Smooth muscle cell (in vitro differentiated cells): ENCODE measurements around the gene OSBPL7. TPM values are rescaled to one million over a fixed set of nuclear protein-coding genes. Genes with fewer than 3 reads are reported as not detected.

Experiments
- DNase-seq: peaks from one replicate; lab custom pipeline; 2025; ENCODE audit not compliant: unreplicated experiment; lab: John Stamatoyannopoulos, UW
- H2AFZ ChIP-seq: fragments of 200-600 bp; sonication (generic); 2 replicates; pipeline ENCODE4 v1.6.0; 2016; ENCODE audit warnings: antibody characterized with exemption, low read depth, mild to moderate bottlenecking
- H3F3A ChIP-seq: fragments of 200-600 bp; sonication (generic); 2 replicates; pipeline ENCODE4 v1.6.0; 2017; ENCODE audit warnings: antibody characterized with exemption, low read depth
- H3K27ac ChIP-seq: fragments of 200-600 bp; sonication (generic); 2 replicates; pipeline ENCODE4 v1.5.1; 2016; ENCODE audit warnings: low read depth, mild to moderate bottlenecking
- H3K27me3 ChIP-seq: fragments of 200-600 bp; sonication (generic); 2 replicates; pipeline ENCODE4 v1.6.1; 2016; ENCODE audit warnings: low read depth, mild to moderate bottlenecking
- H3K36me3 ChIP-seq: fragments of 200-600 bp; sonication (generic); 2 replicates; pipeline ENCODE4 v1.5.1; 2016; ENCODE audit warnings: low read depth
- H3K4me1 ChIP-seq: fragments of 200-600 bp; sonication (generic); 2 replicates; pipeline ENCODE4 v1.5.1; 2016; ENCODE audit warnings: low read depth
- H3K4me2 ChIP-seq: fragments of 200-600 bp; sonication (generic); 2 replicates; pipeline ENCODE4 v1.6.0; 2016; ENCODE audit warnings: mild to moderate bottlenecking
- H3K4me3 ChIP-seq: fragments of 200-600 bp; sonication (generic); 2 replicates; pipeline ENCODE4 v1.5.1; 2016; ENCODE audit warnings: mild to moderate bottlenecking
- H3K79me2 ChIP-seq: fragments of 200-600 bp; sonication (generic); 2 replicates; pipeline ENCODE4 v1.6.0; 2016; ENCODE audit warnings: low read depth, mild to moderate bottlenecking
- H3K9ac ChIP-seq: fragments of 200-600 bp; sonication (generic); 2 replicates; pipeline ENCODE4 v1.6.0; 2016; ENCODE audit warnings: low read depth
- H3K9me3 ChIP-seq: fragments of 200-600 bp; sonication (generic); replicated peaks from 2 replicates; pipeline ENCODE4 v1.5.1; 2016; ENCODE audit warnings: low read depth
- H4K20me1 ChIP-seq: fragments of 200-600 bp; sonication (generic); 2 replicates; pipeline ENCODE4 v1.6.0; 2016; ENCODE audit warnings: low read depth
- CTCF ChIP-seq: fragments of 200-600 bp; sonication (generic); IDR thresholded peaks from 2 replicates; pipeline ENCODE4 v1.5.1; 2017; ENCODE audit warnings: borderline replicate concordance, mild to moderate bottlenecking, antibody characterized with exemption; ENCODE audit not compliant: insufficient read depth, poor library complexity, severe bottlenecking
- WGBS: methylation state at CpG from one replicate; pipeline ENCODE4 v1.1.7; 2016; ENCODE audit warnings: low lambda C conversion rate; 5-methylcytosine and 5-hydroxymethylcytosine counted together
- polyA plus RNA-seq: library from polyadenylated mRNA; unstranded; fragments of >200 nt; fragmentation: Nextera tagmentation; extraction: Ambion mirVana; gene quantifications from 2 replicates; pipeline ENCODE4 v1.2.1, GENCODE V29; 2016
- total RNA-seq: library from RNA; depleted of rRNA; stranded (reverse); fragments of >200 nt; gene quantifications from 2 replicates; pipeline ENCODE4 v1.2.3, GENCODE V29; 2014

The OSBPL7 gene
- total and polyA plus RNA-seq, 2 experiments from 2014 or later = 3.7 to 6.3 TPM

GRCh38 chr17:47847341-47848197, 26.0 kb upstream of the OSBPL7 start:
- no peak for DNase-seq
- Histone ChIP-seq H3K36me3 (no peaks in the 10 kb centered on the region), H3K27me3 (no peaks in the 10 kb centered on the region), H3K27ac (no peak overlapping the region), H3K4me2 (peak overlapping the region; percentile 93), H3K79me2 (peaks cover 47% of the 10 kb centered on the region), H4K20me1 (peaks cover 44% of the 10 kb centered on the region), H3K9ac (no peak overlapping the region), H3K4me3 (peak overlapping the region; percentile 34), H2AFZ (no peak overlapping the region), H3F3A (peaks cover 8% of the 10 kb centered on the region), H3K9me3 (no peaks in the 10 kb centered on the region), H3K4me1 (peaks cover 44% of the 10 kb centered on the region)
- peak; percentile 38 for TF ChIP-seq CTCF
- WGBS = 22% methylated on average over 68 of the region's 71 CpGs

GRCh38 chr17:47846716-47847340, 25.2 kb upstream of the OSBPL7 start:
- Histone ChIP-seq H3K4me1 (peaks cover 38% of the 10 kb centered on the region), H3K27ac (no peak overlapping the region), H3K9ac (no peak overlapping the region), H3F3A (peaks cover 12% of the 10 kb centered on the region), H3K36me3 (no peaks in the 10 kb centered on the region), H3K9me3 (no peaks in the 10 kb centered on the region), H3K27me3 (no peaks in the 10 kb centered on the region), H4K20me1 (peaks cover 44% of the 10 kb centered on the region), H3K4me2 (peak overlapping the region; percentile 93), H3K4me3 (peak overlapping the region; percentile 34), H2AFZ (no peak overlapping the region), H3K79me2 (peaks cover 47% of the 10 kb centered on the region)
- 10% methylated on average over 24 of the region's 31 CpGs for WGBS
- DNase-seq = no peak
- no peak for TF ChIP-seq CTCF

DNA sequence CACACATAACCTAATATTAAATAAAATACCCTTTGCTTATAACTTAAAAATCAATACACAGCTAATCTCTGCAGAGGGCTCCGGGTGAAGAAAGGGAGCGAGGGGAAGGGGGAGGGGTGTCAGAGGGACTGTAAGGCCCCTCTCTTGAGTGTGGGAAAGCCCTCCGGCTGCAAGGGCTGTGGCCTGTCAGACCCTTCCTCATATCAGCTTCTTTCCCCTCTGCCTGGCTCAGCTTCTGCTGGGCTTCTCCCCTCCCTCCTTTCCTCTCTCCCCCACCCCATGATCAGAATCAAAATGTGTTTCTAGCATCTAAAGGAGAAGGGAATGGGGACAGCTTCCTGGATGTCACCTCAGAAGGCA, 24.1 kb upstream of the OSBPL7 start:
- H3K4me1 ChIP-seq = peaks cover 33% of the 10 kb centered on the region
- H3K27ac ChIP-seq = no peak overlapping the region
- no peaks in the 10 kb centered on the region for H3K36me3 ChIP-seq
- no peak for DNase-seq
- H3K27me3 ChIP-seq = no peaks in the 10 kb centered on the region
- H4K20me1 ChIP-seq = peaks cover 44% of the 10 kb centered on the region
- peaks cover 46% of the 10 kb centered on the region for H3K79me2 ChIP-seq
- H3K4me3 ChIP-seq = no peak overlapping the region
- peak overlapping the region; percentile 93 for H3K4me2 ChIP-seq
- H3K9me3 ChIP-seq = no peaks in the 10 kb centered on the region
- 81% methylated on average over 3 of the region's 3 CpGs for WGBS
- no peak for TF ChIP-seq CTCF
- H3F3A ChIP-seq = peaks cover 12% of the 10 kb centered on the region
- no peak overlapping the region for H3K9ac ChIP-seq
- H2AFZ ChIP-seq = no peak overlapping the region
